Measurements from ENCODE around the gene GRAP2. TPM values are rescaled to one million over a fixed set of nuclear protein-coding genes. Genes with fewer than 3 reads are reported as not detected.

The GRAP2 gene
- total RNA-seq, 4 donors from 2014 or later = 0.76 to 11.1 (median 1.1) TPM

- H3K36me3 ChIP-seq = no peaks in the 10 kb centered on the region
- H3K27me3 ChIP-seq = peaks cover 0 to 84% (median 0%) of the 10 kb centered on the region in 4 donors
- no peak overlapping the region for H3K27ac ChIP-seq
- DNase-seq = no peak
- intact Hi-C loops (cut with DNase I) = no loop called here
- 43 to 64% methylated on average over 4 to 5 of the region's 5 CpGs for WGBS, 2 donors
- H3K4me1 ChIP-seq = peaks cover 0 to 27% (median 14%) of the 10 kb centered on the region in 3 donors
- TF ChIP-seq POLR2A (IDR thresholded peaks at IDR 0.05) = no peak
- no peak overlapping the region for H3K4me3 ChIP-seq
- H3K9me3 ChIP-seq = no peaks in the 10 kb centered on the region
These were observed 64.9 kb downstream of the GRAP2 start for GRCh38 chr22:39965748-39966147.

- Histone ChIP-seq H3K27ac (peak overlapping the region in 1 of 4 donors; percentile 9), H3K27me3 (peaks cover 0 to 84% (median 0%) of the 10 kb centered on the region in 4 donors), H3K4me3 (no peak overlapping the region), H3K9me3 (no peaks in the 10 kb centered on the region), H3K4me1 (peaks cover 0 to 27% (median 14%) of the 10 kb centered on the region in 3 donors), H3K36me3 (no peaks in the 10 kb centered on the region)
- 75 to 89% methylated on average over 2 of the region's 2 CpGs for WGBS, 2 donors
- TF ChIP-seq CTCF (IDR thresholded peaks at IDR 0.05) = no peak
- DNase-seq = no peak
- intact Hi-C loops (cut with DNase I) = no loop called here
These were observed 65.6 kb downstream of the GRAP2 start for GRCh38 chr22:39966470-39966869.

GRCh38 chr22:39967103-39967829 is 66.4 kb downstream of the GRAP2 start:
- peaks cover 0 to 84% (median 0%) of the 10 kb centered on the region in 4 donors for H3K27me3 ChIP-seq
- no peak for DNase-seq
- 43 to 46% methylated on average over 9 of the region's 9 CpGs for WGBS, 2 donors
- intact Hi-C loops (cut with DNase I) = no loop called here
- no peaks in the 10 kb centered on the region for H3K36me3 ChIP-seq
- peak overlapping the region in 3 of 4 donors; percentile 4 to 34 (median 7) for H3K27ac ChIP-seq
- no peaks in the 10 kb centered on the region for H3K9me3 ChIP-seq
- H3K4me1 ChIP-seq = peaks cover 0 to 27% (median 14%) of the 10 kb centered on the region in 3 donors
- no peak for TF ChIP-seq POLR2A (IDR thresholded peaks at IDR 0.05)
- TF ChIP-seq CTCF (IDR thresholded peaks at IDR 0.05) = no peak
- no peak overlapping the region for H3K4me3 ChIP-seq

- no peaks in the 10 kb centered on the region for H3K36me3 ChIP-seq
- H3K4me3 ChIP-seq = no peak overlapping the region
- DNase-seq = no peak
- peak overlapping the region in 2 of 4 donors; percentile 11 to 34 for H3K27ac ChIP-seq
- WGBS, 2 donors = 47 to 66% methylated on average over 10 to 13 of the region's 20 CpGs
- H3K4me1 ChIP-seq = peaks cover 0 to 27% (median 14%) of the 10 kb centered on the region in 3 donors
- intact Hi-C loops (cut with DNase I) = no loop called here
- peaks cover 0 to 88% (median 0%) of the 10 kb centered on the region in 4 donors for H3K27me3 ChIP-seq
- H3K9me3 ChIP-seq = no peaks in the 10 kb centered on the region
- TF ChIP-seq CTCF (IDR thresholded peaks at IDR 0.05) (no peak), POLR2A (IDR thresholded peaks at IDR 0.05) (no peak)
These were observed 67.4 kb downstream of the GRAP2 start for GRCh38 chr22:39967996-39968972.

- Histone ChIP-seq H3K27me3 (peaks cover 0 to 89% (median 0%) of the 10 kb centered on the region in 4 donors), H3K27ac (no peak overlapping the region), H3K4me1 (peaks cover 0 to 29% (median 14%) of the 10 kb centered on the region in 3 donors), H3K9me3 (no peaks in the 10 kb centered on the region), H3K36me3 (no peaks in the 10 kb centered on the region), H3K4me3 (no peak overlapping the region)
- TF ChIP-seq POLR2A (IDR thresholded peaks at IDR 0.05) (no peak), CTCF (IDR thresholded peaks at IDR 0.05) (no peak)
- WGBS, 2 donors = 87 to 91% methylated on average over 4 to 10 of the region's 10 CpGs
- intact Hi-C loops (cut with DNase I) = no loop called here
- no peak for DNase-seq
These were observed 69.9 kb downstream of the GRAP2 start for GRCh38 chr22:39970742-39971141.
